NCI-H146 (cell line): ENCODE measurements around the gene INO80.

Experiments
- DNase-seq: peaks from one replicate; lab custom pipeline; 2025; lab: John Stamatoyannopoulos, UW

The INO80 gene

DNA sequence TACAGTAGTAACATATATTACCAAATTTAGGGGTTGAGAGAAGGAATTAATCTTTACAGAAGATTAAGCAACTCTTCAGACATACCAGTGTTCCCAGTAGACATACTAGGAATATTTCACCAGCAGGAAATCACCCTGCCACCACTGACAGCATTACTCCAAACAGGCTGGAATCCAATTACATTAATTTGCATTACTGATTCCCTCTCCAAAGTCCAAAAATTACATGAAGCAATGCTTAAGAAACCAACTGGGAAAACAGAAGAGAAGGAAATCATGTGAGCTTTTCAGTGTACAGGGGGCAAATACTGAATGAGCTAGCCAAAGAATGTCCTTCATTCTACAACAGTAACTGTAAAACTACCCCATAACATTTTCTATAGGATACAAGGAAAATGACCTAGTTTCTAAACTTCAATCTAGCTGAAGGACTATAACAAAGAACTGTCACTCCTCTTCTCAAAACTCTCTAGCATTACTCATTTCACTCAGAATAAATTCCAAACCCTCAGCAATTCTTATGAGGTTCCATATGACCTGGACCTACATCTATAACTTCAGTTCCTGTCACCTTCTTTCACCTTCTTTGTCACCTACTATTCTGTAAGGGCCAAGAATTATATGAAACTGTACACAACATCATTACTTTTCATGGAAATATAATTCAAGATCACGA is 72.7 kb downstream of the INO80 start:
- DNase-seq = no peak

- no peak for DNase-seq
Measured at GRCh38 chr15:41042851-41043250, 73.2 kb downstream of the INO80 start.

GRCh38 chr15:41039121-41039520 is 77.0 kb downstream of the INO80 start:
- no peak for DNase-seq

GRCh38 chr15:41032079-41032328 is 84.1 kb downstream of the INO80 start:
- no peak for DNase-seq

DNA sequence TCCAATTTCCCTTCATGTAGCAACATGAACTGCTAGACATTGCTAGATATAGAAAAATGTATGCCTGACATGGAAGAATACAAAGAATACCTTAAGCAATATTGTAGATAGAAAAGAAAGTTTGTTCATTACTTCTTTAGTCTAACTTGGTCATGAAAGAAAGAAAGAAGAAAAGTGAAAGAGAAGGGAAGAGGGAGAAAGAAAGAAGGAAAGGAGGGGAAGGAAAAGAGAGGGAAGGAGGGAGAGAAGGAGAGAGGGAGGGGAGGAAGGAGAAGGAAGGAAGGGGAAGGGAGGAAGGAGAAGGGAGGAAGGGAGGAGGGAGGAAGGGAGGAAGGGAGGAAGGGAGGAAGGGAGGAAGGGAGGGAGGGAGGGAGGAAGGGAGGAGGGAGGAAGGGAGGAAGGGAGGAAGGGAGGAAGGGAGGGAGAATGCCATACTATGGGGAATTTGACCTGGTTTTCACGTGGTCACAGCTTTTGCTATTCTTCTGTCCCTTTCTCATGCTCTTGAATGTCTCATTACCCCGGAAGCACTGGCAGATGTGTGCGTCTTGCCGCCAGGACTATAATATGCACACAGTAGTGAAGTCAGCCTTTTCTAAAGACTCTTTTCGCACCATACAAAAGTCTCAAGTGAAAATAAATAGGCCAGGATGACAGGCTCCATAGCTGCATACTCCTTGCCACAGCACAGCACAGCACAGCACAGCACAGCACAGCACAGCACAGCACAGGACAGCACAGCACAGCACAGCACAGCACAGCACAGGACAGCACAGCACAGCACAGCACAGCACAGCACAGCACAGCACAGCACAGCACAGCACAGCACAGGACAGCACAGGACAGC is 84.6 kb downstream of the INO80 start:
- no peak for DNase-seq

DNA sequence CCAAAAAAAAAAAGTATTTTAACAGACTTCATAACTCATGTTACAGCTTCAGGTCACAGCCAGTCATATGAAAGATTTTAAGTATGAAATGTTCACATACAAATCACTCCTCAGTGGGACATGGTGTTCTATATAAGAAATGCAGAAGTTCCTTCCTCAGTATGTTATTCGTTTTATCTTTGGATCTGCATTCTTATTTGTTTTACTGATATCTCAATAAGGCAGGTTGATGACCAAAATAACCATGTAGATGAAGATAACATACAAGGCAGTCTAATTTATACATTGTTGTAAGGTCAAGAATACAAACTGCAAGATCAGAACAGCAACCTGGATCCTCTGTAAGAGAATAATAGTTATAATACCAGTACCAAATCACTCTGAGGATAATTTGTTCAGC is 87.2 kb downstream of the INO80 start:
- DNase-seq = no peak

DNA sequence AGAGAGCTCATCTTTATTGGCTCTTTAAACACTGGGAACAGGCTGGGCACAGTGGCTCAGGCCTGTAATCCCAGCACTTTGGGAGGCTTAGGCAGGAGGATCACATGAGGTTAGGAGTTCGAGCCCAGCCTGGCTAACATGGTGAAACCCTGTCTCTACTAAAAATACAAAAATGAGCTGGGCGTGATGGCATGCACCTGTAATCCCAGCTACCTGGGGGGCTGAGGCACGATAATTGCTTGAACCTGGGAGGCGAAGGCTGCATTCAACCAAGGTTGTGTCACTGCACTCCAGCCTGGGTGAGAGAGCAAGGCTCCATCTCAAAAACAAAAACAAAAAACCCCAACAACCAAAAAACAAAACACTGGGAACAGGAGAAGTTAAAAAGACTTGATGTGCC is 90.7 kb downstream of the INO80 start:
- no peak for DNase-seq

DNA sequence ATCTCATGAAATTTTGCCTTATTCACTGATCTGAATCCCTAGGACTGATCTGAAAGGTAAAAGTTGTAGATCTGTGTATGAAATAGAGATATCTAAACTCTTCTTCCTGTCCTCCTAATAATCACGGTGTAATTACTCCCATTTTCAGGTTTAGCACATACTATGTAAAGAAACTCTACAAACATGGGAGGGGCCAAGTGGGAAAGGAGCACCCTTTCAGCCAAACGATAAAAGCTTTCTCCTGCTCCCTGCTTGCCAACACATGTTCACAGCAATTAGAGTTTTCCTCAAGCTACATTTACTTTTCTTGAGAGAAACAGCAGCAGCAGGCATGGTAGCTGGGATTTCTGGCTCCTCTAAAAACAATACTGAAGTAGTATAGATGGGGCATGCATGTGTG is 91.2 kb downstream of the INO80 start:
- DNase-seq = no peak

DNA sequence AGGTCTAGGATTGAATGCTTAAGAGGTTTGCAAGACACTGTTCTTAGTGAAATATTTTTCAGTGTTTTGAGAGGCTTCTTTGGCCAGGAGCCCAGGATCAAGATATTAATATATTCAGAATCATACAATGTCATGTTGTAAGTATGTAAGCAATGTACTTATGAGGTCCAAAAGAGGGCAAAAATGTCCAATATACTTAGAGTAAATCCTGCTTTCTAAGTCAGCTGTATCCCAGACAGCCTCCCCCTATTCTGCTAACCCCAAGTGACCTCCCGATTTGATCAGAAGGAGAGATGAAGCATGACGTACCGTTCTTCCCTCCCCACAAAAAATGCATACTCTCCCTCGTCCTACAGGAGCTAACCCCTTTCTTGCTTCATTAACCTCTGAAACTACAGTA is 91.9 kb downstream of the INO80 start:
- DNase-seq = no peak

GRCh38 chr15:41022487-41023090 is 93.5 kb downstream of the INO80 start:
- peak; percentile 3 for DNase-seq

GRCh38 chr15:41020829-41021228 is 95.3 kb downstream of the INO80 start:
- no peak for DNase-seq

- DNase-seq = no peak
Measured at GRCh38 chr15:41020311-41020710, 95.8 kb downstream of the INO80 start.

GRCh38 chr15:41019174-41019573 is 96.9 kb downstream of the INO80 start:
- DNase-seq = no peak

DNA sequence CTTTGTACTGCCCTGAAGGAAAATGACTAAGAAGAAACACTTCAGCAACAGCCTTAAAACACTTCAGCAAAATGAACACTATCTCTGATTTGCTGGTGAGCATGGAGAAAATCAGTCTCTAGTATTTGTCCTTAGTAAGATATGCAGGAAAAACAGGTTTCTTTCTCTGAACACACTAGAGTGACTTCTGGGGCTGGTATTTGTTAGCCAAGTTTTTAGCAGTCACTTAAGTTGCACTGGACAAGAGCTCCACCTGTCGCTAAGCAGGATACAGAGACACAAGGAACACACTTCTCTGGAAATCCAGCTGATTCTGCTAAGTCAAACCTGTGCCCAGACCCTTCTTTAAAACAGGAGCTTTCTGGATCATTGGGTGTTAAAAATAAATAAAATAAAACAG is 97.5 kb downstream of the INO80 start:
- no peak for DNase-seq

GRCh38 chr15:41017066-41017735 is 98.9 kb downstream of the INO80 start:
- no peak for DNase-seq

DNA sequence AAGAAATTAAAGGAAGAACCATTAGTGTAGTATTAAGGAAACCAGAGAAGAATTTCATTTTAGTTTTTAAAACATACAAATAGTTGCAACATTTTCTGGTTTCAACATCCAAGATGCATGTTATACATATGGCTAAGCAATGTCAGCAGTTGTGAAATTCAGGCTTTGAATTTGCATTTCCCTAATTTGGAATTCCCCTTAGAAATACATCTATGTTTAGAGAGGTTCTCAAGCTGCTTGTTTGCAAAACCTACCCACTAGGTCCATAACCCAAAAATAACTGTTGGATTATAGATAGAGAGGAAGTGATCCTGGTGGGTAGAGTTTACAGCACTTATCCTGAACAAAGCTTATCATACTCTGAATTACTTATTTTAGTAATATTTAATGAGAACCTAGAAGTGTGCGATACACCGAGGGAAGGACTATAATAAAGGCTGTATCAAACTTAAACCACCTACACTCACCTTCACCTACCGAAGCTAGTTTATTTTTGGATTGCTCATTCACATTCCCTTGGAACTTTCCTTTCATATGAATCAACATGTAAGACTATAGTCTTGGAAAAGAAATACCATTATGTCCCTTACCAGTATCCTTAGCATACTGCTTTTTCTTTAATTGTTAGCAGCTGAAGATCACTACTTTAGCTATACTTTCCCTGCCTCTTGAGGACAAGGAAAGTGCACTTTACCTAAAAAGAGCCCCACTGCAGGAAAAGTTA is 102.2 kb downstream of the INO80 start:
- no peak for DNase-seq

- DNase-seq = no peak
Measured at GRCh38 chr15:41011055-41011815, 104.8 kb downstream of the INO80 start.

GRCh38 chr15:41010345-41010744 is 105.7 kb downstream of the INO80 start:
- DNase-seq = no peak

DNA sequence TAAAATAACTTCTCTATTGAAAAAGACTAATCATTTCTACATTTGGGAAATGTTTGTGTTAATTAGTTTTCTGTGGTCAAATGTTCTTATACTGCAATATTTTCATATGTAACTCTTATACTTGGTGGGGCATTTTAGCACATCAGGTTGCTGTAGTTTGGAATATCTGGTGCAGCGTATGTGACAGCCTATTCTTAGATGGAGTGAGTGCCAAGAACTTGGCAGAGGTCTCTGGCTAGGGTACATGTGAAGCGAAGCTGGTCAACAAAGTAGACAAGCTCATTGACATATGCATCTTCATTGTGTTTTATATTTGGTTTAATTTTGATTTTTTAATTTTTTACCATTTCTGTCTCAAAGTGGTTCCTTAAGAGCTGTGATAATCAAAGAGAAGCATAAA is 109.6 kb downstream of the INO80 start:
- DNase-seq = no peak

GRCh38 chr15:41004490-41004889 is 111.6 kb downstream of the INO80 start:
- DNase-seq = peak; percentile 30

DNA sequence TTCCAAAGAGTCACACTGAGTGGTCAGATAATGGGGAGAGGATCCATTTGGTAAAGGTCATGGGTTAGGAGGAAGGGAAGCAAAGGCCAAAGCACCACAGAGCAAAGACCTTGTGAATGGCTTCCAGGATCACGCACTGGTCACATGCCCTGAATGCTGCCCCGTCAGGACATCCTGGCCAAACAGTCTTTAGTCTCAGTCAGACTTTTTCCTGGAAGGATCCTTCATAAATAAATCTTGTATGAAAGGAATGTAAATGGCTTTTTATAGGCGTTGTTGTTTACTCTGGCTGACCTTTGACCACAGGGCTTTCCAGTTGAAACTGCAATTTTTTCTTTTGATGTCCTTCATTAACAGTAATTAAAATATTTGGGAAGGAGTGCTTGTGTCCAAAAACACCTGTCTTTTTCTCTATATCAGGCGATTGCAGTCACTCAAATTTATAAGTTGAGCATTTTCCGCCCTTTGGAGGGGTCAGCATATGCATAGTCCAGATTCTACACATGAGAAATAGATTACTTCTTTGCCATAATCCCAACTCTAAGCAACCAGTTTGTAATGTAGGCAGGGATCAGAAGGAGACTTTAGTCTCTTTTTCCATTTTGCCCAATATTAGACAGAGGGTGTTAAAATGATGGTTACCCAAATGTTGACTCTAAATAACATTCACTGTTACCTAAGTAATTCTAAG is 114.4 kb downstream of the INO80 start:
- no peak for DNase-seq
